H54 (cell line): ENCODE data around the gene TRMU.

Experiments
- DNase-seq: peaks from one replicate; pipeline ENCODE4 v3.0.0; 2011; ENCODE audit warnings: low spot score, mixed read lengths; ENCODE audit not compliant: insufficient read length
- FAIRE-seq: peaks from 3 replicates; lab custom pipeline; 2011; peaks lifted over from hg19 to GRCh38; lab: Jason Lieb, UNC
- POLR2A ChIP-seq: IDR thresholded peaks from 2 replicates; pipeline ENCODE4 v1.6.1; 2011; ENCODE audit warnings: low read depth, mild to moderate bottlenecking, low read length

The TRMU gene

GRCh38 chr22:46351767-46352166 is 16.3 kb downstream of the TRMU start:
- FAIRE-seq, result no peak
- no peak for TF ChIP-seq POLR2A

GRCh38 chr22:46352276-46352675 is 16.8 kb downstream of the TRMU start:
- DNase-seq (no peak), FAIRE-seq (no peak)
- TF ChIP-seq POLR2A, result no peak

More at GRCh38 chr22:46351767-46352166, 16.3 kb downstream of the TRMU start:
- DNase-seq, result no peak

GRCh38 chr22:46352691-46353386 is 17.3 kb downstream of the TRMU start:
- peak; percentile 11 for FAIRE-seq
- peak; percentile 67 for DNase-seq
- TF ChIP-seq POLR2A, result no peak

- no peak for FAIRE-seq
- no peak for TF ChIP-seq POLR2A
- no peak for DNase-seq
Observed at GRCh38 chr22:46353483-46354105, 18.1 kb downstream of the TRMU start.

- FAIRE-seq (no peak), DNase-seq (no peak)
Observed at GRCh38 chr22:46354176-46354992, 18.9 kb downstream of the TRMU start.

GRCh38 chr22:46354993-46355305 is 19.4 kb downstream of the TRMU start:
- TF ChIP-seq POLR2A, result no peak
- DNase-seq (no peak), FAIRE-seq (no peak)

More at GRCh38 chr22:46354176-46354992, 18.9 kb downstream of the TRMU start:
- TF ChIP-seq POLR2A, result no peak

- FAIRE-seq (no peak), DNase-seq (peak; percentile 52)
Observed at GRCh38 chr22:46355369-46355995, 20.0 kb downstream of the TRMU start.

GRCh38 chr22:46355996-46356471 is 20.5 kb downstream of the TRMU start:
- TF ChIP-seq POLR2A, result no peak
- no peak for DNase-seq
- no peak for FAIRE-seq

More at GRCh38 chr22:46355369-46355995, 20.0 kb downstream of the TRMU start:
- no peak for TF ChIP-seq POLR2A

- no peak for TF ChIP-seq POLR2A
- DNase-seq (no peak), FAIRE-seq (no peak)
Observed at GRCh38 chr22:46356496-46357480, 21.3 kb downstream of the TRMU start.

GRCh38 chr22:46357711-46358520 is 22.4 kb downstream of the TRMU start:
- no peak for TF ChIP-seq POLR2A
- no peak for DNase-seq
- FAIRE-seq, result no peak

GRCh38 chr22:46358766-46359165 is 23.3 kb downstream of the TRMU start:
- FAIRE-seq, result no peak
- no peak for TF ChIP-seq POLR2A
- DNase-seq, result no peak

- TF ChIP-seq POLR2A, result no peak
- FAIRE-seq (no peak), DNase-seq (no peak)
Observed at GRCh38 chr22:46359362-46359761, 23.8 kb downstream of the TRMU start.

- FAIRE-seq, result no peak
- no peak for DNase-seq
- TF ChIP-seq POLR2A, result no peak
Observed at GRCh38 chr22:46360097-46360496, 24.6 kb downstream of the TRMU start.
